ENCODE results near the gene KIRREL3.
"Not testable (repeated sequence)": the region's sequence is repeated elsewhere in the genome, so short reads cannot be mapped to it uniquely, and the experiment has no call there.

KIRREL3 gene

DNA sequence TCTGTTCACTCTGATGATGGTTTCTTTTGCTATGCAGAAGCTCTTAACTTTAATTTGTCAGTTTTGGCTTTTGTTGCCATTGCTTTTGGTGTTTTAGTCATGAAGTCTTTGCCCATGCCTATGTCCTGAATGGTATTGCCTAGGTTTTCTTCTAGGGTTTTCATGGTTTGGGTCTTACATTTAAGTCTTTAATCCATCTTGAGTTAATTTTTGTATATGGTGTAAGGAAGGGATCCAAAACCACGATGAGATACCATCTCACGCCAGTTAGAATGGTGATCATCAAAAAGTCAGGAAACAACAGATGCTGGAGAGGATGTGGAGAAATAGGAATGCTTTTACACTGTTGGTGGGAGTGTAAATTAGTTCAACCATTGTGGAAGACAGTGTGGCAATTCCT lies 48.0 kb downstream of the KIRREL3 start:
- DNase-seq (ENCODE audit: low spot score), result not testable (repeated sequence)

- DNase-seq (ENCODE audit: low spot score), result no peak
These were observed 49.1 kb downstream of the KIRREL3 start for GRCh38 chr11:126951465-126951864.

DNA sequence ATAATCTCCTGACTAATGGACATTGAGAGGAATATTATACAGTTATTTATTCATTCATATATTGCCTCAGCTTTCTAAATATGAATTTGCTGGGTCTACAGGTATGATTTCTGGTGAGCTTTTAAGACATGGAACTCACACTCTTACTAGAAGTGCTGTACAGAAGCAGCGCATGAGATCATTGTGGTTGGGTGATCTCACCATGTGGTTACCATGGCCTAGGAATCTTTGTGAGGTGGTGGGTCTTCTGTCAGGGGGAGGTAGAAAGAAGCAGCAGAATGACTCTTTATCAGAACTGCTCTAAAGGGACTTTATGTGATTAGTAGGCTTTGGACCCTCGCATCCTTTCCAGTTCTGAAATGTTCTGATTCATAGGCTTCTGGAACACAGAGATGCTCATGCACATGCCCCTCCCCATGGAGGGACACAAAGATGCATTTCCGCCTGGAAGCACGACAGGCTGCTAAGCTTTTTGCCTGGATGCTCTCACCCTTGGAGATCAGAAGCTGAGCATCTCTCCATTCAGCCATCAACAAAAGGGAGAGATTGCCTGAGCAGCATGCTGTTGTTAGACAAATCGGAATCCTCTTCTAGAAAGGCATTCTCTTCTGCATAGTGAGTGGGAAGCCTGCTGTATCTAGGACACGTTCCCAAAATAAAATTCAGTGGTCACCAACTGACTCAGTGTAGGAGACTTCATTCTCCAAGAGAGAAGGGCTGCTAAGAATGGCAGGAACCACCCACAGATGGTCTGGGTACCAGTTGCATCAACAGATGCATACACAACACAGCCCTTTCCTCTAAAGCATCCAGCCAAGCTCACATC lies 51.3 kb downstream of the KIRREL3 start:
- DNase-seq (ENCODE audit: low spot score), result no peak

DNA sequence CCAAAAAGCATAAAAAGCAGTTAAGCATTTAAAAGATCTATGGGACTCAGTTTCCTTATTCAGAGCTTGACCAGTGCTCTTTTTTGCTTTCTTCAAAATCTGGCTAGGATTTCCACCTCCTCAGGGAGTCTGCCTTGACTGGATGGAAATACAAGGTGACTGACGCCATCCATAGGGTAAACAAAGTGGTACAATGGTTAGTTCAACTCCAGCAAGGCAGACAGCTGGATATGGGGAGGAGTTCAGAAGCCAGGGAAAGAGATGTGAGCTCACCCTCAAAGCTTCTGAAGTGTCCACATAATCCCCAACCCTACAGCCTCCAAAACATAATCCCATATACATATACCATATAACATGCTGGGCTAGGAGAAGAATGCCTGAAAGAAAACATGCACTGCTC lies 52.0 kb downstream of the KIRREL3 start:
- no peak for DNase-seq (ENCODE audit: low spot score)

DNA sequence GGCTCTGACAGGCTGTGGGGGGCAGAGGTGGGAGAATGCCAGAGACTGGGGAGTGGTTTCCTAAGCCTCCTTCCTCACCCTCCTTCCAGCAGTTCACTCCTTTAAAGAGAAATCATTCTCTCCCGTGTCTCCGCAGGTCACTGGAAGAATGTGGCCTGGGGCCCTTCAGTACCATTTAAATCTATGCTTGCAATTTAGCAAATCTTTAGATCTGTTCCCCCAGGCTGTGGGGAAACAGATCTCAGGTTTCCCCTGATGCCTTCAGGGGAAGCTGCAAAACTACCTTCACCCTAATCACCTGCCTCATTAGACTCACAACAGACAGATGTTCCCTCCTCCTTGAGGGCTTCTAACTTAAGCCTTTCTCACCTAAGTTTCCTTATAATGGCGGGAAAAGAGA lies 55.3 kb downstream of the KIRREL3 start:
- no peak for DNase-seq (ENCODE audit: low spot score)

DNA sequence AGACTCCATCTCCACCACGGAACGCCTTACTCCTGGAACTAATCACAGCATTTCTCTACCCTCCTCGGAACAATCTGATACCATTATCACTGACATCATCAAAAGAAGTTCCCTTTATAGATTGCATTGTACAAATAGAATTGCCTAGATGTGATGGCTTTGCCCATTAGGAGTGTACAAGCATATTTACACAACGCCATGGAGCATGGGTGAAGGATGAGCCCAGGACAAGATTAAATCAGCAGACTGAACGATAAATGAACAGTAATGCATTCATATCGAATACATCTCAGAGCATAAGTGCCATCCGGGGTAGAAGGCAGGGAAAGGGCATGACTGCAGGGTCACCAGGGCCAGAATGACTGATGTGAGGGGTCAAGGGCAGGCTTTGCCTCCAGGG lies 57.3 kb downstream of the KIRREL3 start:
- no peak for DNase-seq (ENCODE audit: low spot score)

- no peak for DNase-seq (ENCODE audit: low spot score)
These were observed 58.4 kb downstream of the KIRREL3 start for GRCh38 chr11:126942146-126942545.

- DNase-seq (ENCODE audit: low spot score), result no peak
These were observed 61.0 kb downstream of the KIRREL3 start for GRCh38 chr11:126939552-126939951.

DNA sequence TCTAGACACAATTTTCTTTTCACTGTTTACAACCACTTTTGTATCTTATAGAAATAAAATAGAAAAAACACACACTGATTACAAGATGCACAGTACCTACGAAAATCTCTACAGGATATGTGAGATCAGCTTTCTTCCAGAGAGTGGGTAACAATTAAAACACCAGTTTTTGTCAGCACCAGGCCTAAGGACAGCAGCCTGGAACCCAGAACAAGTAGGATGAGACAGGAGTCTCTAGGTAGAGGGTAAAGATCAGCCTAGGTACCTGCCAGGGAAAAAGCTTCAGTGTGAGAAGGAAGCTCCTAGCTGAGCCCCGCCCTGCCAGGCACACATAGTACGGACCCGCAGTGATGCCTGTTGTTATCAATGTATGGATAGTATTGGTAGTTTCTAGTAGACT lies 61.9 kb downstream of the KIRREL3 start:
- no peak for DNase-seq (ENCODE audit: low spot score)

GRCh38 chr11:126930091-126930841 lies 70.3 kb downstream of the KIRREL3 start:
- DNase-seq (ENCODE audit: low spot score), result no peak

GRCh38 chr11:126929179-126930061 lies 71.2 kb downstream of the KIRREL3 start:
- no peak for DNase-seq (ENCODE audit: low spot score)

GRCh38 chr11:126927623-126928022 lies 72.9 kb downstream of the KIRREL3 start:
- DNase-seq (ENCODE audit: low spot score), result no peak

DNA sequence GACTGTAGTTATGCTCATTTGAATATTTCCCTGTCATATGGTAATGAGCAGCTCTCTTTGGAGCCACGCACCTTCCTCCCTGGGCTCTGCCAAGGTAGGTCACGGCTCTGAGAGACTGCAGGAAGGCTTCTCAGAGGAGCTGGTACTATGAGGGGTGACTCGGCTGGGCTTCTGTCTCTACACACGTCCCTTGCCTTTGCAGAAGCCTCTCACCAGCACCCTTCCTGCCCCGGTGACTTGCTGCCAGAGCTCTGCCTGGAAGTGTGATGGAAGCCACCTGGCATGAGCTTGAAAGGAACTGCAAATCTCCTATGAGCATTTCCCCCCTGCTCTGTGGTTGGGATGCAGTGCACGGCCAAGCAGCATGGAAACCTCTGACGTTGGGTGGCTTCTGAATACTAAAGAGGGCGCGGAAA lies 74.2 kb downstream of the KIRREL3 start:
- DNase-seq (ENCODE audit: low spot score), result no peak

- no peak for DNase-seq (ENCODE audit: low spot score)
These were observed 75.1 kb downstream of the KIRREL3 start for GRCh38 chr11:126925321-126926093.

DNA sequence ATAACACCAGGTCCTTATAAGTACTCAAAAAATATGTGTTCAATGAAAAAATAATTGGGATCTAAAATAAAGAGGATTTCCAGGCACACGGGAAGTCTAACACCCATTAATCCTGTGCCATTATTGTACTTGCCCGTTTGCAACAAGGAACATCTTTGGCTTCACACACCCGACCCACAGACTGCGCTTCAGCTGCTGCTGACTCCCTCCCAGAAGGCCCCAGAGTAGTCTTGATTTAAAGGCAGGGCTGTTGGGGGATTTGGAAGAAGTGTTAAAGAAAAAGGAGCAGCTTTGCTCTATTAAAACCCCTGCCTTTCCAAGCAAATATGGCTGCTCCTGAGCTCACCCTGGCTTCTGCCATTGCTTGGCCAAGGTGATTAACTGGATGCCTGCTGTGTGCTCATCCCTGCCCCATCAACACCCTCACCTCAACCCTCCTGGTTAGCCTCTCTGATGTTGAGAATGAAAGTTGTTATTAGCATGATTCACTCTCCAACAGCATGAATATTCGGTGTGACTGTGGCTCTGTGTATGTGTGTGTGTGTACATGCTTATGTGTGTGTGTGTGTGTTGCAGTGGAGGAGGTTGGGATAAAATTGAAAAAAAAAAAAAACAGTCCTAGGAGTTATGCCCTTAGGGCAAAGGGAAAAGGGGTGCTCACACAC lies 76.1 kb downstream of the KIRREL3 start:
- no peak for DNase-seq (ENCODE audit: low spot score)

DNA sequence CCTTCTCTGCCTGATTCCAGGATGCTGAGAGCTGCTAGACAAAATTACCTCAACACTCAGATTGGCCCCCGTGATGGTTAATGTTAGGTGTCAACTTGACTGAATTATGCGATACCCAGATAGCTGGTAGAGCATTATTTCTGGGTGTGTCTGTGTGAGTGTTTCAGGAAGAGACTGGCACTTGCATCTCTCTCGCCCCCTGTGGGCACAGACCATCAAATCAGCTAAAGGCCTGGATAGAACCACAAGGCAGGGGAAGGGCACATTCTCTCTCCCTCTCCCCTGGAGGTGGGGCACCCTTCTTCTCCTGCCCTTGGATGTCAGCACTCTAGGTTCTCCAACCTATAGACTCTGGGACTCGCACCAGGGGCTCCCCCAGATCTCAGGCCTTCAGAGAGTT lies 79.7 kb downstream of the KIRREL3 start:
- DNase-seq (ENCODE audit: low spot score), result no peak

- DNase-seq (ENCODE audit: low spot score), result no peak
These were observed 81.3 kb downstream of the KIRREL3 start for GRCh38 chr11:126919147-126919823.

GRCh38 chr11:126918556-126918955 lies 82.0 kb downstream of the KIRREL3 start:
- DNase-seq (ENCODE audit: low spot score), result no peak

DNA sequence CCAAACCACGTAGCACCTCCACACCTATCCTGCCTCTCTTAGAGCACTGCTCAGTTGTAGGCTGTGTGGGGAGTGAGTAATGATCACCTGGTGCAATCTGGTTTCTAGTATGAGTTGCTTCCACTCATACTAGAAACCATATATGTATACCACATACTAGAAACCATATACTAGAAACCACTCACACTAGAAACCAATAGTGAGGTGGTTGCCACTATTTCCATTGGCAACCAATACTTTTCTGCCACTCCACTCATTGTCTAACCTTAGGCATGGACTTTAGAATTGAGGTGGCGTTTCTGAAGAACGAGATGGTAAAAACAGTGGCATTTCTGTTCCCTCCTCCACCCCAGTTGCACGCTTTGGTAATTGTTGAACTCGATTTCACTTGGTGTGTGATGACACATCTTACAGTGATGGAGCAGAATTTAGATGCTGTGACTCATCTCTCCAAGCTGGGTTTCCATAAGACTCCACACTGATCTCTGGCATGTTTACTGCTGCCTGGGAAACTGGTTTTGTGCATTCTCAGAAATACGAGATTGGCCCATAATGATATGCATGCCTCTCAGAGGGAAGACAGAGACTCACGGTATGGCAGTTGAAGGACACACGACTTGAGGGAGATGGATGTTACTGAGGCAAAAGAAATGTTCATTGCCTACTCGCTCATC lies 82.9 kb downstream of the KIRREL3 start:
- no peak for DNase-seq (ENCODE audit: low spot score)

- no peak for DNase-seq (ENCODE audit: low spot score)
These were observed 85.1 kb downstream of the KIRREL3 start for GRCh38 chr11:126915430-126915829.
